Measurements from ENCODE around the gene ZNF236.

- TF ChIP-seq EZH2phosphoT487 (IDR thresholded peaks at IDR 0.05; ENCODE audit: borderline replicate concordance, low read depth, low read length) (no peak), CTCF (conservative IDR thresholded peaks at IDR 0.05; ENCODE audit: low read length) (no peak)
Observed at GRCh38 chr18:76857476-76857875, 35.1 kb downstream of the ZNF236 start.
